ENCODE data around the gene RANBP1.

RANBP1 gene

DNA sequence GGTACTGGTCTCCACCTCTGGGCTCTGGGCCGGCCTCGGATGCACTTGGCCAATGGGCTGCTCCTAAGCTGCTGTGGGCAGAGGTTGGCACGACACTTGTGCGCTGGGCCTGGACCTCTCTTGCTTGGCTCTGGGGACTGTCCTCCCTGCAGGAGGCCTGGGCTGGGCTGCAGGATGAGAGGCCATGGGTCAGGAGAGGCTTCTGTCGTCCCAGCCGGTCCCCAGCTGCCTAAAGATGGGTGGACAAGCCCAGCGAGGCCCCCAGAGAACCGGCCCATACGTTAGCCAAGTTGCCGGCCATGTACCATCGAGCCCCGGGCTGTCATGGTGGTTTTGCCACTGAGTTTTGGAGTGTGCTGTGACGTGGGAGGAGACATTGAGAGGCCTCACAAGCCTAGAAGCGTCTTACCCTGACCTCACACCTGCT is 36.6 kb downstream of the RANBP1 start:
- ChIA-PET CTCF (no interaction called here), POLR2A (ENCODE audit: low non-redundant PET) (no interaction called here)
- TF ChIP-seq, protein P1, sequence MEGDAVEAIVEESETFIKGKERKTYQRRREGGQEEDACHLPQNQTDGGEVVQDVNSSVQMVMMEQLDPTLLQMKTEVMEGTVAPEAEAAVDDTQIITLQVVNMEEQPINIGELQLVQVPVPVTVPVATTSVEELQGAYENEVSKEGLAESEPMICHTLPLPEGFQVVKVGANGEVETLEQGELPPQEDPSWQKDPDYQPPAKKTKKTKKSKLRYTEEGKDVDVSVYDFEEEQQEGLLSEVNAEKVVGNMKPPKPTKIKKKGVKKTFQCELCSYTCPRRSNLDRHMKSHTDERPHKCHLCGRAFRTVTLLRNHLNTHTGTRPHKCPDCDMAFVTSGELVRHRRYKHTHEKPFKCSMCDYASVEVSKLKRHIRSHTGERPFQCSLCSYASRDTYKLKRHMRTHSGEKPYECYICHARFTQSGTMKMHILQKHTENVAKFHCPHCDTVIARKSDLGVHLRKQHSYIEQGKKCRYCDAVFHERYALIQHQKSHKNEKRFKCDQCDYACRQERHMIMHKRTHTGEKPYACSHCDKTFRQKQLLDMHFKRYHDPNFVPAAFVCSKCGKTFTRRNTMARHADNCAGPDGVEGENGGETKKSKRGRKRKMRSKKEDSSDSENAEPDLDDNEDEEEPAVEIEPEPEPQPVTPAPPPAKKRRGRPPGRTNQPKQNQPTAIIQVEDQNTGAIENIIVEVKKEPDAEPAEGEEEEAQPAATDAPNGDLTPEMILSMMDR (conservative IDR thresholded peaks at IDR 0.05; ENCODE audit: low read depth), result no peak
- no peak overlapping the region for H3K27ac ChIP-seq
- no peak for DNase-seq (ENCODE audit: low spot score)

- no peak for DNase-seq (ENCODE audit: low spot score)
- H3K27ac ChIP-seq, result no peak overlapping the region
- TF ChIP-seq, protein P1 (conservative IDR thresholded peaks at IDR 0.05; ENCODE audit: low read depth), result no peak
- POLR2A ChIA-PET (ENCODE audit: low non-redundant PET), result no interaction called here
- CTCF ChIA-PET, result no interaction called here
These were observed 38.0 kb downstream of the RANBP1 start for GRCh38 chr22:20153945-20154344.

DNA sequence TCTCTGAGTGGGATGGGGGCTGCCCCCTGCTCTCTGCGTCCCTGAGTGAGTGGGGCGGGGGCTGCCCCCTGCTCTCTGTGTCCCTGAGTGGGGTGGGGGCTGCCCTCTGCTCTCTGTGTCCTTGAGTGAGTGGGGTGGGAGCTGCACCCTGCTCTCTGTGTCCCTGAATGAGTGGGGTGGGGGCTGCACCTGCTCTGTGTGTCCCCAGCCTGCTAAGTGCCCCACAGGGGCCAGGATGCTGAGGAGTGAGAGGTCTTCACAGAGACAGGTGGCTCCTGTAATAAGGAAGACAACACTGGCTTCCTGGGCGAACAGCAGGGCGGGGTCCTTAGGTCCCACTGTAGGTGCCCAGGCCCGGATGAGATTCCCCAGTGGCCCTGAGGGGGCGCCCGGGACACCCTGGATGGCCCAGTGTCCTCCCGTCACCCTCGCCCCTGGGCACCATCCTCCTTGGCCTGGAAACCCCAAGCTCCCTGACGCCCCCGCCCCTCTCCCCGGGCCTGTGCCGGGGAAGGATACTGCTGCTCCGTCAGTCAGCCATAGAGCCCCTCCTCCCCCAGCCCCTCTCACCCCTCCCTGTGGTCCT is 38.8 kb downstream of the RANBP1 start:
- DNase-seq (ENCODE audit: low spot score), result no peak
- no peak overlapping the region for H3K27ac ChIP-seq
- TF ChIP-seq, protein P1 (conservative IDR thresholded peaks at IDR 0.05; ENCODE audit: low read depth), result no peak
- POLR2A ChIA-PET (ENCODE audit: low non-redundant PET), result no interaction called here
- CTCF ChIA-PET, result no interaction called here

GRCh38 chr22:20155330-20156041 is 39.6 kb downstream of the RANBP1 start:
- no peak overlapping the region for H3K27ac ChIP-seq
- POLR2A ChIA-PET (ENCODE audit: low non-redundant PET), result no interaction called here
- CTCF ChIA-PET, result no interaction called here
- TF ChIP-seq, protein P1 (conservative IDR thresholded peaks at IDR 0.05; ENCODE audit: low read depth), result no peak
- no peak for DNase-seq (ENCODE audit: low spot score)

DNA sequence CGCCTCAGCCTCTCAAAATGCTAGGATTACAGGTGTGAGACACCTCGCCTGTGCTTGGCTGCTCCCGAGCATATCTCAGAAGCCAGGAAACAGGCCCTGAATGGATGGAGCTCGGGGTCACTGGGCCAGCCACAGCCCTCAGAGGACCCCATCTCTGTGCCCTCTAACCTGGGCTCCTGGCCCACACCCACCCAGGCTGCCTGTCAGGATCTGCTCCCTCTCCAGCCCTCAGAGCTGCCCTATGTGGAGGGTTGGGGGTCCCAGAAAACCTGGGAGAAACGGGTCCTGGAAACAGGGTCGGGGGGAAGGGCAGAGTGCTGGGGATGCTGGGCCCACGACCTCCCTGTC is 40.1 kb downstream of the RANBP1 start:
- TF ChIP-seq, protein P1 (conservative IDR thresholded peaks at IDR 0.05; ENCODE audit: low read depth), result no peak
- POLR2A ChIA-PET (ENCODE audit: low non-redundant PET), result no interaction called here
- CTCF ChIA-PET, result no interaction called here
- no peak for DNase-seq (ENCODE audit: low spot score)
- no peak overlapping the region for H3K27ac ChIP-seq

- TF ChIP-seq, protein P1 (conservative IDR thresholded peaks at IDR 0.05; ENCODE audit: low read depth), result peak; percentile 96
- CTCF ChIA-PET, result interaction anchor here (0.6 to 1.1 kb wide), 10 partner anchors 57 to 298 kb away, joined by 3 to 8 read pairs (median 4); no protein-coding TSS in a partner anchor
- peak; percentile 64 for DNase-seq (ENCODE audit: low spot score)
- POLR2A ChIA-PET (ENCODE audit: low non-redundant PET), result no interaction called here
- no peak overlapping the region for H3K27ac ChIP-seq
These were observed 40.9 kb downstream of the RANBP1 start for GRCh38 chr22:20156611-20157429.

All from RWPE1 (cell line).